Lung (tissue), 12 donors: ENCODE measurements around the gene ATL2. TPM values are rescaled to one million over a fixed set of nuclear protein-coding genes. Genes with fewer than 3 reads are reported as not detected.

Source experiments
- ATAC-seq: fragments of 200-7000 bp; cut with Tn5 transposase; one replicate; pipeline ENCODE4 v1.9.1; 2020; ENCODE audit warnings: moderate number of reproducible peaks; ENCODE audit not compliant: insufficient read depth, low FRiP score
- DNase-seq, 3 donors: peaks; one replicate each; pipeline ENCODE4 v3.0.0-alpha.2; 2013 to 2017
- H3K27ac ChIP-seq, 2 donors: one replicate each; pipeline ENCODE4 v1.5.1; 2013; ENCODE audit warnings: mild to moderate bottlenecking in 2 of 2, moderate library complexity in 2 of 2, control low read depth in 1 of 2, inconsistent platforms in 1 of 2, low read depth in 1 of 2, low read length in 1 of 2
- H3K27me3 ChIP-seq, 3 donors: one replicate each; pipeline ENCODE4 v1.5.1; 2013; ENCODE audit warnings: low read length in 2 of 3; ENCODE audit not compliant: control insufficient read depth in 3 of 3, insufficient read depth in 3 of 3
- H3K36me3 ChIP-seq, 4 donors: one replicate each; pipeline ENCODE4 v1.5.1; 2013; ENCODE audit warnings: low read length in 4 of 4, mild to moderate bottlenecking in 1 of 4, moderate library complexity in 1 of 4; ENCODE audit not compliant: control insufficient read depth in 4 of 4, insufficient read depth in 4 of 4
- H3K4me1 ChIP-seq, 5 donors: one replicate each; pipeline ENCODE4 v1.5.1; 2013; ENCODE audit warnings: low read length in 5 of 5, mild to moderate bottlenecking in 2 of 5, moderate library complexity in 1 of 5; ENCODE audit not compliant: control insufficient read depth in 5 of 5, insufficient read depth in 5 of 5
- H3K4me3 ChIP-seq: one replicate; pipeline ENCODE4 v1.5.1; 2013; ENCODE audit warnings: mild to moderate bottlenecking, control low read depth, moderate library complexity
- H3K9ac ChIP-seq, 2 donors: one replicate each; pipeline ENCODE4 v1.5.1; 2013; ENCODE audit warnings: low read length in 2 of 2, control low read depth in 1 of 2; ENCODE audit not compliant: insufficient read depth in 1 of 2
- H3K9me3 ChIP-seq, 4 donors: one replicate each; pipeline ENCODE4 v1.5.1; 2013; ENCODE audit warnings: low read length in 3 of 4, mild to moderate bottlenecking in 1 of 4, moderate library complexity in 1 of 4; ENCODE audit not compliant: control insufficient read depth in 4 of 4, insufficient read depth in 3 of 4
- CTCF ChIP-seq: IDR thresholded peaks from 2 replicates; pipeline ENCODE4 v1.5.1; 2012; ENCODE audit warnings: mild to moderate bottlenecking; ENCODE audit errors: control extremely low read depth, extremely low read depth
- WGBS, 2 donors: extraction: QIAGEN DNeasy Blood & Tissue Kit; methylation state at CpG; one replicate each; pipeline ENCODE4 v1.1.7; 2013; 5-methylcytosine and 5-hydroxymethylcytosine counted together
- polyA plus RNA-seq, 2 donors: library from polyadenylated mRNA; stranded (reverse); fragments of 200-250 nt; gene quantifications; one replicate each; pipeline ENCODE4 v1.2.1, GENCODE V29; 2013
- total RNA-seq, 2 donors: library from RNA; depleted of rRNA in 1 of 2; stranded (reverse); fragments of >200 nt in 1 of 2; gene quantifications; one replicate each; pipeline ENCODE4 v1.2.1, GENCODE V29; 2014 to 2021
- donor health status: control.
- donor health status: control.
- donor health status: Bipolar disorder and iron deficiency.
- donor health status: healthy.
- donor health status: DM: yes; HTN: yes; CAD: no.

Gene ATL2
- total and polyA plus RNA-seq, 4 donors, result 23.4 to 171 (median 40.2) TPM

- no peak for TF ChIP-seq CTCF
- 94 to 97% methylated on average over 2 of the region's 2 CpGs for WGBS, 2 donors
- ATAC-seq, result no peak
- DNase-seq, result no peak
- no peaks in the 10 kb centered on the region for H3K27me3 ChIP-seq
- no peak overlapping the region for H3K9ac ChIP-seq
- peaks cover 0 to 3% (median 0%) of the 10 kb centered on the region in 5 donors for H3K4me1 ChIP-seq
- H3K27ac ChIP-seq, result no peak overlapping the region
- H3K4me3 ChIP-seq, result no peak overlapping the region
- peaks cover 17 to 30% (median 20%) of the 10 kb centered on the region in 4 donors for H3K36me3 ChIP-seq
- no peaks in the 10 kb centered on the region for H3K9me3 ChIP-seq
Measured at GRCh38 chr2:38298539-38298938, 78.5 kb downstream of the ATL2 start.

- Histone ChIP-seq H3K9ac (no peak overlapping the region), H3K27ac (no peak overlapping the region), H3K27me3 (no peaks in the 10 kb centered on the region), H3K4me3 (no peak overlapping the region), H3K36me3 (peaks cover 7 to 27% (median 20%) of the 10 kb centered on the region in 4 donors), H3K4me1 (no peaks in the 10 kb centered on the region), H3K9me3 (no peaks in the 10 kb centered on the region)
- no peak for TF ChIP-seq CTCF
- WGBS, 2 donors, result 85 to 88% methylated on average over 7 of the region's 7 CpGs
- DNase-seq (no peak), ATAC-seq (no peak)
Measured at GRCh38 chr2:38296197-38296780, 80.8 kb downstream of the ATL2 start.

- no peaks in the 10 kb centered on the region for H3K4me1 ChIP-seq
- no peak overlapping the region for H3K4me3 ChIP-seq
- DNase-seq, result peak in 1 of 3 donors; percentile 3
- no peak for ATAC-seq
- no peaks in the 10 kb centered on the region for H3K9me3 ChIP-seq
- H3K27me3 ChIP-seq, result no peaks in the 10 kb centered on the region
- peaks cover 7 to 23% (median 20%) of the 10 kb centered on the region in 4 donors for H3K36me3 ChIP-seq
- no peak overlapping the region for H3K27ac ChIP-seq
- no peak overlapping the region for H3K9ac ChIP-seq
- no peak for TF ChIP-seq CTCF
Measured at GRCh38 chr2:38294597-38294996, 82.5 kb downstream of the ATL2 start.
